Endothelial cell of umbilical vein (primary cell): ENCODE results near the gene SPATA19. TPM values are rescaled to one million over a fixed set of nuclear protein-coding genes. Genes with fewer than 3 reads are reported as not detected.

ENCODE experiments used
- BruUV-seq: library from RNA; stranded (reverse); fragments of 400-500 nt; replicated peaks from 2 replicates; lab custom pipeline; 2021; lab: Mats Ljungman, UMichigan
- CTCF ChIA-PET: fragments of 300-600, 350-600 bp; sonication (Branson Sonifier 250); formaldehyde crosslinking; loops from one replicate; lab custom pipeline; 2021; ENCODE audit warnings: antibody characterized with exemption, inconsistent platforms; lab: Charles Lee
- POLR2A ChIA-PET: fragments of 300-600, 350-600 bp; sonication (Branson Sonifier 250); formaldehyde crosslinking; loops from one replicate; lab custom pipeline; 2021; ENCODE audit warnings: antibody characterized with exemption, inconsistent platforms; lab: Charles Lee
- DNase-seq: peaks from one replicate; pipeline ENCODE4 v3.0.0-alpha.2; 2011; ENCODE audit warnings: low read depth, low spot score
- FAIRE-seq: peaks from 2 replicates; lab custom pipeline; 2011; peaks lifted over from hg19 to GRCh38; lab: Jason Lieb, UNC
- H2AFZ ChIP-seq: 2 replicates; pipeline ENCODE4 v1.6.0; 2012; ENCODE audit warnings: low read depth, low read length, control low read depth, inconsistent platforms
- H3K27ac ChIP-seq: 2 replicates; pipeline ENCODE4 v1.5.1; 2011; ENCODE audit warnings: low read depth, mild to moderate bottlenecking, control low read depth, low read length, moderate library complexity; ENCODE audit not compliant: insufficient read depth
- H3K27me3 ChIP-seq, 2 experiments: 2 replicates each; pipeline versions ENCODE4 v1.6.0 to v1.6.1; 2011; ENCODE audit warnings: low read length in 2 of 2, mixed read lengths in 1 of 2; ENCODE audit not compliant: control insufficient read depth in 2 of 2, insufficient read depth in 2 of 2
- H3K36me3 ChIP-seq, 2 experiments: 2 replicates in 1 of 2; 3 replicates in 1 of 2; pipeline ENCODE4 v1.5.1; 2011; ENCODE audit warnings: low read length in 2 of 2, mild to moderate bottlenecking in 1 of 2, moderate library complexity in 1 of 2; ENCODE audit not compliant: control insufficient read depth in 2 of 2, insufficient read depth in 2 of 2; ENCODE audit errors: extremely low read depth in 1 of 2
- H3K4me1 ChIP-seq: 3 replicates; pipeline ENCODE4 v1.5.1; 2011; ENCODE audit warnings: mild to moderate bottlenecking, low read length; ENCODE audit not compliant: control insufficient read depth, insufficient read depth; ENCODE audit errors: extremely low read depth
- H3K4me2 ChIP-seq: 2 replicates; pipeline ENCODE4 v1.6.1; 2011; ENCODE audit warnings: low read length, control low read depth, mixed read lengths; ENCODE audit not compliant: insufficient read depth
- H3K4me3 ChIP-seq, 3 experiments: fragments of 200-600 bp in 1 of 3; sonication (generic), shearing (Covaris generic) in 1 of 3; replicated peaks in 1 of 3; 2 replicates each; pipeline ENCODE4 v1.5.1; 2011 to 2016; ENCODE audit warnings: control low read depth in 3 of 3, low read length in 3 of 3, mild to moderate bottlenecking in 2 of 3, inconsistent platforms in 1 of 3, low read depth in 1 of 3, moderate library complexity in 1 of 3; ENCODE audit not compliant: insufficient read depth in 1 of 3
- H3K79me2 ChIP-seq: 2 replicates; pipeline ENCODE4 v1.6.0; 2012; ENCODE audit warnings: low read length, inconsistent platforms; ENCODE audit not compliant: control insufficient read depth, insufficient read depth
- H3K9ac ChIP-seq: replicated peaks from 2 replicates; pipeline ENCODE3; 2011; ENCODE audit warnings: low read length, control low read depth; ENCODE audit not compliant: insufficient read depth; ENCODE audit errors: extremely low read depth
- H3K9me1 ChIP-seq: replicated peaks from 3 replicates; pipeline ENCODE4 v1.6.0; 2011; ENCODE audit warnings: mild to moderate bottlenecking, low read length; ENCODE audit not compliant: control insufficient read depth, insufficient read depth; ENCODE audit errors: extremely low read depth
- H3K9me3 ChIP-seq: replicated peaks from 2 replicates; pipeline ENCODE4 v1.5.1; 2012; ENCODE audit warnings: low read length, inconsistent platforms; ENCODE audit not compliant: control insufficient read depth, insufficient read depth
- H4K20me1 ChIP-seq: replicated peaks from 2 replicates; pipeline ENCODE3; 2011; ENCODE audit warnings: mild to moderate bottlenecking, low read length; ENCODE audit not compliant: control insufficient read depth, insufficient read depth; ENCODE audit errors: extremely low read depth
- CTCF ChIP-seq, 2 donors: IDR thresholded peaks; 1 replicate in 1 of 2; 2 replicates in 1 of 2; pipeline ENCODE4 v1.5.1; 2011; ENCODE audit warnings: low read length in 2 of 2, mild to moderate bottlenecking in 2 of 2, moderate library complexity in 2 of 2, control low read depth in 1 of 2, inconsistent platforms in 1 of 2, low read depth in 1 of 2; ENCODE audit not compliant: insufficient read depth in 1 of 2; ENCODE audit errors: extremely low read depth in 1 of 2
- EZH2 ChIP-seq: IDR thresholded peaks from 2 replicates; pipeline ENCODE4 v1.6.1; 2012; ENCODE audit warnings: borderline replicate concordance, low read depth, mild to moderate bottlenecking, moderate library complexity, low read length, inconsistent platforms; ENCODE audit not compliant: severe bottlenecking
- FOS ChIP-seq: IDR thresholded peaks from 2 replicates; pipeline ENCODE4 v1.6.1; 2011; ENCODE audit warnings: mild to moderate bottlenecking, low read length, moderate library complexity, borderline replicate concordance; ENCODE audit not compliant: insufficient read depth
- GATA2 ChIP-seq: IDR thresholded peaks from 2 replicates; pipeline ENCODE4 v1.7.0; 2011; ENCODE audit warnings: low read depth, mild to moderate bottlenecking, moderate library complexity, mixed read lengths, low read length; ENCODE audit not compliant: insufficient read length, insufficient read depth
- JUN ChIP-seq: IDR thresholded peaks from 2 replicates; pipeline ENCODE4 v1.6.1; 2011; ENCODE audit warnings: borderline replicate concordance, low read depth; ENCODE audit not compliant: insufficient read length, insufficient read depth
- MAX ChIP-seq: IDR thresholded peaks from 2 replicates; pipeline ENCODE4 v1.6.1; 2011; ENCODE audit not compliant: insufficient read depth, insufficient read length
- MYC ChIP-seq: IDR thresholded peaks from one replicate; pipeline ENCODE4 v1.6.1; 2011; ENCODE audit warnings: mild to moderate bottlenecking, low read depth, low read length
- POLR2A ChIP-seq: IDR thresholded peaks from 2 replicates; pipeline ENCODE4 v1.6.1; 2012; ENCODE audit warnings: low read depth, mild to moderate bottlenecking, control low read depth, low read length
- POLR2AphosphoS5 ChIP-seq: IDR thresholded peaks from 2 replicates; pipeline ENCODE4 v1.6.1; 2012; ENCODE audit warnings: low read depth, mild to moderate bottlenecking, control low read depth, low read length, moderate library complexity; ENCODE audit not compliant: insufficient read depth
- dilution Hi-C: fragments of 300-500 bp; cut with MboI; formaldehyde crosslinking; loops from one replicate; pipeline ENCODE4 v1.15.0; 2019; ENCODE audit warnings: low sequenced_read_pairs; ENCODE audit not compliant: extremely low pct_ligation_motif_present
- intact Hi-C: fragments of 100-400 bp; cut with micrococcal nuclease; formaldehyde crosslinking; loops from one replicate; pipeline ENCODE4 v1.10.0; 2022
- polyA plus RNA-seq, 4 experiments: library from polyadenylated mRNA; depleted of rRNA in 3 of 4; stranded (reverse) in 3 of 4; unstranded in 1 of 4; fragments of >200 nt; gene quantifications; 2 replicates each; pipeline versions ENCODE4 v1.2.1 to v1.2.3, GENCODE V29; 2011 to 2012; ENCODE audit warnings: missing spikeins in 1 of 4
- total RNA-seq: library from RNA; stranded (reverse); gene quantifications from 2 replicates; pipeline ENCODE4 v1.2.3, GENCODE V29; 2021

Gene SPATA19
- total and polyA plus RNA-seq, 2 donors (not counting 3 experiments of a cell fraction or from before 2014, with no cell fraction given), result not detected

- no TSS peak for BruUV-seq
- DNase-seq (no peak), FAIRE-seq (no peak)
- ChIA-PET CTCF (no interaction called here), POLR2A (no interaction called here)
- Histone ChIP-seq H3K4me1 (no peaks in the 10 kb centered on the region), H3K79me2 (no peaks in the 10 kb centered on the region), H3K36me3 (no peaks in the 10 kb centered on the region), H3K27ac (no peak overlapping the region), H2AFZ (no peak overlapping the region), H3K9ac (no peak overlapping the region), H4K20me1 (no peaks in the 10 kb centered on the region), H3K4me3 (no peak overlapping the region), H3K4me2 (no peak overlapping the region), H3K9me3 (peaks cover 2% of the 10 kb centered on the region), H3K27me3 (no peaks in the 10 kb centered on the region), H3K9me1 (no peaks in the 10 kb centered on the region)
- TF ChIP-seq CTCF (IDR thresholded peaks at IDR 0.05; ENCODE audit: extremely low read depth in 1 of 2, insufficient read depth in 1 of 2, low read depth in 1 of 2, low read length in 2 of 2), result no peak
- TF ChIP-seq POLR2AphosphoS5, result no peak
- TF ChIP-seq EZH2, result no peak
- TF ChIP-seq JUN, result no peak
- TF ChIP-seq MAX, result no peak
- no peak for TF ChIP-seq MYC
- TF ChIP-seq GATA2, result no peak
- TF ChIP-seq FOS, result no peak
- TF ChIP-seq POLR2A, result no peak
- dilution Hi-C loops, result no loop called here
- intact Hi-C loops, result no loop called here
Observed at GRCh38 chr11:133790995-133791394, 54.3 kb downstream of the SPATA19 start.

Other genes starting within 250 kb of the SPATA19 start
- gene IGSF9B, start 111.5 kb upstream of the SPATA19 start, total RNA-seq, result 0.15 and 0.69 TPM in 2 replicates
- 0.06 and 0.18 TPM in 2 replicates for gene IGSF9B, start 111.5 kb upstream of the SPATA19 start, polyA plus RNA-seq
- 106 and 137 TPM in 2 replicates for gene JAM3, start 223.6 kb upstream of the SPATA19 start, total RNA-seq
- gene JAM3, start 223.6 kb upstream of the SPATA19 start, polyA plus RNA-seq, result 67.1 and 78.8 TPM in 2 replicates